Measurements from ENCODE around the gene KRT6C. TPM values are rescaled to one million over a fixed set of nuclear protein-coding genes. Genes with fewer than 3 reads are reported as not detected.

The KRT6C gene
- total and polyA plus RNA-seq, 2 experiments from 2014 or later, result not detected

DNA sequence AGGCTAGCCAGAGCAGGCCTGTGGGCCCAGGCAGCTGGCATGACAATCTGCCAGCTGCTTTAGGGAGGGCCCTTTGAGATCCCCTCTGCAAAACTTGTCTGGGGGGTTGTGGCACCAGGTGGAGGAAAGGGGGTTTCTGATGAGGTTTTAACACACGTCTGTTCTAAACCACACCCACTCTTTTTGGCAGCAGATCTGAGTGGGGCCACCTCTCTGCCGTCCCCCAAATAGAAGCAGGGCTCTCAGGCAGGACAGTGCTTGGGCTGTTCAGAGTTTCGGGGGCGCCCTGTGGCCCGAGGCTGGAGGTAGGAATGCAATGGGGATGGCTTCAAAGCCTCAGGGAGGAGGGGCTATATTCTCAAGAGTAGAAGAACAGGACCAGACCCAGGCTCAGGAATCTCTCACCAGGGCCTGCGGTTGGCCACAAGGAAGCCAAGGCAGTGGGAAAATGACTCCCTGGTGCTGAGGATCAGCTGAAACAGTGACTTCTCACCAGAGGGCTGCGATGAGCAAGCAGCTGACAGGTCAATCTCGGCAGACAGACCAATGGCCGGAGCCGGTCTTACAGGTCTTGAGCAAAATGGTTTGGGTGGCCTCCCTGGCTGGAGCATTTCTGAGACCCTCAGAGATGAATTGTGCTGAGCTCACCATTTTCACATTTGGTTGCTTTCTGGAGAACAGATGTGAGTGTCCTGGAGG is 48.1 kb upstream of the KRT6C start:
- ATAC-seq (peak; percentile 46), DNase-seq (ENCODE audit: low spot score) (peak; percentile 8)
- H3K9me2 ChIP-seq (ENCODE audit: insufficient read depth), result 0 out of 2 replicates have a peak, but pooled peaks cover 3% of the 10 kb centered on the region
- H3K27me3 ChIP-seq (ENCODE audit: insufficient read depth), result no peaks in the 10 kb centered on the region
- no peak overlapping the region; the same call in 1 of the 2 replicates for H3K27ac Mint-ChIP-seq
- peaks cover 15% of the 10 kb centered on the region; the same call in 1 of the 3 replicates for H3K4me1 Mint-ChIP-seq
- H3K27ac ChIP-seq (ENCODE audit: low read depth), result no peak overlapping the region
- H3K79me2 ChIP-seq (replicated peaks; ENCODE audit: insufficient read depth), result no peaks in the 10 kb centered on the region
- no peak overlapping the region for H3K4me2 ChIP-seq
- H3K27me3 Mint-ChIP-seq (ENCODE audit: insufficient read depth, low read depth, poor library complexity), result peaks cover 12% of the 10 kb centered on the region
- H4K20me1 ChIP-seq (replicated peaks; ENCODE audit: insufficient read depth), result no peaks in the 10 kb centered on the region
- H3K4me3 ChIP-seq, result no peak overlapping the region
- no peaks in the 10 kb centered on the region for H3K9me3 Mint-ChIP-seq
- H3F3A ChIP-seq (replicated peaks; ENCODE audit: low read depth), result no peaks in the 10 kb centered on the region
- H3K36me3 ChIP-seq (ENCODE audit: insufficient read depth), result no peaks in the 10 kb centered on the region
- no peak for TF ChIP-seq NANOG (IDR thresholded peaks at IDR 0.05; ENCODE audit: borderline replicate concordance)
- no peak for TF ChIP-seq ZNF331 (CRISPR knock-in tag; IDR thresholded peaks at IDR 0.05; ENCODE audit: low read depth)
- TF ChIP-seq ZNF114 (CRISPR knock-in tag; IDR thresholded peaks at IDR 0.05), result no peak
- TF ChIP-seq, protein P1, sequence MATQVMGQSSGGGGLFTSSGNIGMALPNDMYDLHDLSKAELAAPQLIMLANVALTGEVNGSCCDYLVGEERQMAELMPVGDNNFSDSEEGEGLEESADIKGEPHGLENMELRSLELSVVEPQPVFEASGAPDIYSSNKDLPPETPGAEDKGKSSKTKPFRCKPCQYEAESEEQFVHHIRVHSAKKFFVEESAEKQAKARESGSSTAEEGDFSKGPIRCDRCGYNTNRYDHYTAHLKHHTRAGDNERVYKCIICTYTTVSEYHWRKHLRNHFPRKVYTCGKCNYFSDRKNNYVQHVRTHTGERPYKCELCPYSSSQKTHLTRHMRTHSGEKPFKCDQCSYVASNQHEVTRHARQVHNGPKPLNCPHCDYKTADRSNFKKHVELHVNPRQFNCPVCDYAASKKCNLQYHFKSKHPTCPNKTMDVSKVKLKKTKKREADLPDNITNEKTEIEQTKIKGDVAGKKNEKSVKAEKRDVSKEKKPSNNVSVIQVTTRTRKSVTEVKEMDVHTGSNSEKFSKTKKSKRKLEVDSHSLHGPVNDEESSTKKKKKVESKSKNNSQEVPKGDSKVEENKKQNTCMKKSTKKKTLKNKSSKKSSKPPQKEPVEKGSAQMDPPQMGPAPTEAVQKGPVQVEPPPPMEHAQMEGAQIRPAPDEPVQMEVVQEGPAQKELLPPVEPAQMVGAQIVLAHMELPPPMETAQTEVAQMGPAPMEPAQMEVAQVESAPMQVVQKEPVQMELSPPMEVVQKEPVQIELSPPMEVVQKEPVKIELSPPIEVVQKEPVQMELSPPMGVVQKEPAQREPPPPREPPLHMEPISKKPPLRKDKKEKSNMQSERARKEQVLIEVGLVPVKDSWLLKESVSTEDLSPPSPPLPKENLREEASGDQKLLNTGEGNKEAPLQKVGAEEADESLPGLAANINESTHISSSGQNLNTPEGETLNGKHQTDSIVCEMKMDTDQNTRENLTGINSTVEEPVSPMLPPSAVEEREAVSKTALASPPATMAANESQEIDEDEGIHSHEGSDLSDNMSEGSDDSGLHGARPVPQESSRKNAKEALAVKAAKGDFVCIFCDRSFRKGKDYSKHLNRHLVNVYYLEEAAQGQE (IDR thresholded peaks at IDR 0.05; ENCODE audit: unreplicated experiment), result no peak
- no peak for TF ChIP-seq POLR2AphosphoS5 (IDR thresholded peaks at IDR 0.05; ENCODE audit: low read depth)
- TF ChIP-seq, protein P2, sequence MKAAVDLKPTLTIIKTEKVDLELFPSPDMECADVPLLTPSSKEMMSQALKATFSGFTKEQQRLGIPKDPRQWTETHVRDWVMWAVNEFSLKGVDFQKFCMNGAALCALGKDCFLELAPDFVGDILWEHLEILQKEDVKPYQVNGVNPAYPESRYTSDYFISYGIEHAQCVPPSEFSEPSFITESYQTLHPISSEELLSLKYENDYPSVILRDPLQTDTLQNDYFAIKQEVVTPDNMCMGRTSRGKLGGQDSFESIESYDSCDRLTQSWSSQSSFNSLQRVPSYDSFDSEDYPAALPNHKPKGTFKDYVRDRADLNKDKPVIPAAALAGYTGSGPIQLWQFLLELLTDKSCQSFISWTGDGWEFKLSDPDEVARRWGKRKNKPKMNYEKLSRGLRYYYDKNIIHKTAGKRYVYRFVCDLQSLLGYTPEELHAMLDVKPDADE (IDR thresholded peaks at IDR 0.05), result no peak
- peak overlapping the region; percentile 18 for H2AFZ ChIP-seq
- no peak overlapping the region for H3K4me3 Mint-ChIP-seq
- no peaks in the 10 kb centered on the region for H3K36me3 Mint-ChIP-seq (ENCODE audit: low read depth)
- H3K4me1 ChIP-seq (ENCODE audit: insufficient read depth), result no peaks in the 10 kb centered on the region

GRCh38 chr12:52521175-52521567 is 47.6 kb upstream of the KRT6C start:
- peak; percentile 15; the same call in 2 of the 3 replicates for ATAC-seq
- TF ChIP-seq EZH2 (IDR thresholded peaks at IDR 0.05; ENCODE audit: low read depth, unreplicated experiment) (no peak), ZNF114 (CRISPR knock-in tag; IDR thresholded peaks at IDR 0.05) (no peak), POLR2AphosphoS5 (IDR thresholded peaks at IDR 0.05; ENCODE audit: low read depth) (no peak)
- TF ChIP-seq, protein P3, sequence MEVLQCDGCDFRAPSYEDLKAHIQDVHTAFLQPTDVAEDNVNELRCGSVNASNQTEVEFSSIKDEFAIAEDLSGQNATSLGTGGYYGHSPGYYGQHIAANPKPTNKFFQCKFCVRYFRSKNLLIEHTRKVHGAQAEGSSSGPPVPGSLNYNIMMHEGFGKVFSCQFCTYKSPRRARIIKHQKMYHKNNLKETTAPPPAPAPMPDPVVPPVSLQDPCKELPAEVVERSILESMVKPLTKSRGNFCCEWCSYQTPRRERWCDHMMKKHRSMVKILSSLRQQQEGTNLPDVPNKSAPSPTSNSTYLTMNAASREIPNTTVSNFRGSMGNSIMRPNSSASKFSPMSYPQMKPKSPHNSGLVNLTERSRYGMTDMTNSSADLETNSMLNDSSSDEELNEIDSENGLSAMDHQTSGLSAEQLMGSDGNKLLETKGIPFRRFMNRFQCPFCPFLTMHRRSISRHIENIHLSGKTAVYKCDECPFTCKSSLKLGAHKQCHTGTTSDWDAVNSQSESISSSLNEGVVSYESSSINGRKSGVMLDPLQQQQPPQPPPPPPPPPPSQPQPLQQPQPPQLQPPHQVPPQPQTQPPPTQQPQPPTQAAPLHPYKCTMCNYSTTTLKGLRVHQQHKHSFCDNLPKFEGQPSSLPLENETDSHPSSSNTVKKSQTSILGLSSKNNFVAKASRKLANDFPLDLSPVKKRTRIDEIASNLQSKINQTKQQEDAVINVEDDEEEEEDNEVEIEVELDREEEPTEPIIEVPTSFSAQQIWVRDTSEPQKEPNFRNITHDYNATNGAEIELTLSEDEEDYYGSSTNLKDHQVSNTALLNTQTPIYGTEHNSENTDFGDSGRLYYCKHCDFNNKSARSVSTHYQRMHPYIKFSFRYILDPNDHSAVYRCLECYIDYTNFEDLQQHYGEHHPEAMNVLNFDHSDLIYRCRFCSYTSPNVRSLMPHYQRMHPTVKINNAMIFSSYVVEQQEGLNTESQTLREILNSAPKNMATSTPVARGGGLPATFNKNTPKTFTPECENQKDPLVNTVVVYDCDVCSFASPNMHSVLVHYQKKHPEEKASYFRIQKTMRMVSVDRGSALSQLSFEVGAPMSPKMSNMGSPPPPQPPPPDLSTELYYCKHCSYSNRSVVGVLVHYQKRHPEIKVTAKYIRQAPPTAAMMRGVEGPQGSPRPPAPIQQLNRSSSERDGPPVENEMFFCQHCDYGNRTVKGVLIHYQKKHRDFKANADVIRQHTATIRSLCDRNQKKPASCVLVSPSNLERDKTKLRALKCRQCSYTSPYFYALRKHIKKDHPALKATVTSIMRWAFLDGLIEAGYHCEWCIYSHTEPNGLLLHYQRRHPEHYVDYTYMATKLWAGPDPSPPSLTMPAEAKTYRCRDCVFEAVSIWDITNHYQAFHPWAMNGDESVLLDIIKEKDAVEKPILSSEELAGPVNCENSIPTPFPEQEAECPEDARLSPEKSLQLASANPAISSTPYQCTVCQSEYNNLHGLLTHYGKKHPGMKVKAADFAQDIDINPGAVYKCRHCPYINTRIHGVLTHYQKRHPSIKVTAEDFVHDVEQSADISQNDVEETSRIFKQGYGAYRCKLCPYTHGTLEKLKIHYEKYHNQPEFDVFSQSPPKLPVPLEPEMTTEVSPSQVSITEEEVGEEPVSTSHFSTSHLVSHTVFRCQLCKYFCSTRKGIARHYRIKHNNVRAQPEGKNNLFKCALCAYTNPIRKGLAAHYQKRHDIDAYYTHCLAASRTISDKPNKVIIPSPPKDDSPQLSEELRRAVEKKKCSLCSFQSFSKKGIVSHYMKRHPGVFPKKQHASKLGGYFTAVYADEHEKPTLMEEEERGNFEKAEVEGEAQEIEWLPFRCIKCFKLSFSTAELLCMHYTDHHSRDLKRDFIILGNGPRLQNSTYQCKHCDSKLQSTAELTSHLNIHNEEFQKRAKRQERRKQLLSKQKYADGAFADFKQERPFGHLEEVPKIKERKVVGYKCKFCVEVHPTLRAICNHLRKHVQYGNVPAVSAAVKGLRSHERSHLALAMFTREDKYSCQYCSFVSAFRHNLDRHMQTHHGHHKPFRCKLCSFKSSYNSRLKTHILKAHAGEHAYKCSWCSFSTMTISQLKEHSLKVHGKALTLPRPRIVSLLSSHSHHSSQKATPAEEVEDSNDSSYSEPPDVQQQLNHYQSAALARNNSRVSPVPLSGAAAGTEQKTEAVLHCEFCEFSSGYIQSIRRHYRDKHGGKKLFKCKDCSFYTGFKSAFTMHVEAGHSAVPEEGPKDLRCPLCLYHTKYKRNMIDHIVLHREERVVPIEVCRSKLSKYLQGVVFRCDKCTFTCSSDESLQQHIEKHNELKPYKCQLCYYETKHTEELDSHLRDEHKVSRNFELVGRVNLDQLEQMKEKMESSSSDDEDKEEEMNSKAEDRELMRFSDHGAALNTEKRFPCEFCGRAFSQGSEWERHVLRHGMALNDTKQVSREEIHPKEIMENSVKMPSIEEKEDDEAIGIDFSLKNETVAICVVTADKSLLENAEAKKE (CRISPR knock-in tag; IDR thresholded peaks at IDR 0.05), result no peak

More at GRCh38 chr12:52521175-52521567, 47.6 kb upstream of the KRT6C start:
- Mint-ChIP-seq H3K9me3 (no peaks in the 10 kb centered on the region), H3K27me3 (ENCODE audit: insufficient read depth, low read depth, poor library complexity) (peaks cover 12% of the 10 kb centered on the region), H3K4me3 (no peak overlapping the region), H3K4me1 (peaks cover 15% of the 10 kb centered on the region; the same call in 1 of the 3 replicates), H3K36me3 (ENCODE audit: low read depth) (no peaks in the 10 kb centered on the region), H3K27ac (no peak overlapping the region)
- Histone ChIP-seq H2AFZ (peak overlapping the region; percentile 18; the same call in 1 of the 2 replicates), H3K4me1 (ENCODE audit: insufficient read depth) (no peaks in the 10 kb centered on the region), H3K9me2 (ENCODE audit: insufficient read depth) (0 out of 2 replicates have a peak, but pooled peaks cover 3% of the 10 kb centered on the region), H3K79me2 (replicated peaks; ENCODE audit: insufficient read depth) (no peaks in the 10 kb centered on the region), H3K27ac (ENCODE audit: low read depth) (no peak overlapping the region), H3K4me3 (no peak overlapping the region), H3K36me3 (ENCODE audit: insufficient read depth) (no peaks in the 10 kb centered on the region), H3K27me3 (ENCODE audit: insufficient read depth) (no peaks in the 10 kb centered on the region), H3F3A (replicated peaks; ENCODE audit: low read depth) (no peaks in the 10 kb centered on the region), H4K20me1 (replicated peaks; ENCODE audit: insufficient read depth) (no peaks in the 10 kb centered on the region), H3K4me2 (no peak overlapping the region)
- DNase-seq (ENCODE audit: low spot score), result no peak

All from GM23338 (cell line).